ENCODE measurements around the gene ALDH3B2. TPM values are rescaled to one million over a fixed set of nuclear protein-coding genes. Genes with fewer than 3 reads are reported as not detected.
"Not testable (repeated sequence)": the region's sequence is repeated elsewhere in the genome, so short reads cannot be mapped to it uniquely, and the experiment has no call there.

ALDH3B2 gene
- total RNA-seq, 1 experiment from 2014 or later: not detected

DNA sequence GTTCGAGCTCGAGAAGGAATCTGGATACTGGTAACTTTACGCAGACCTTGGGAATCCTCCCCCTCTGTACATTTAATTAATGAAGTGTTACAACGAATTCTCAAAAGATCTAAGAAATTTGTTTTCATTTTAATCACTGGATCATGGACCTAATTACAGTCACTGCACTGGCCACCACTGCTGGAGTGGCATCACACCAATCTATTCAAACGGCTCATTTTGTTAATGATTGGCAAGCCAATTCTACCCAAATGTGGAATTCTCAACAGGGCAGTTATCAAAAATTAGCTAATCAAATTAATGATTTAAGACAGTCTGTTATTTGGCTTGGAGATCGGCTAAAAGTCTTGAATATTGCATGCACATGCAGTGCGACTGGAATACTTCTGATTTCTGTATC is 30.1 kb upstream of the ALDH3B2 start:
- BruUV-seq (replicated peaks): no TSS peak
- no peaks in the 10 kb centered on the region for H3K27me3 ChIP-seq (ENCODE audit: control insufficient read depth, insufficient read depth, low read length)
- no peak for ATAC-seq
- DNase-seq (ENCODE audit: low read depth, low spot score): no peak
- ChIA-PET CTCF (no interaction called here), POLR2A (no interaction called here)
- H3K27ac ChIP-seq (ENCODE audit: low read length): no peak overlapping the region
- no peaks in the 10 kb centered on the region for H3K36me3 ChIP-seq (ENCODE audit: control insufficient read depth, insufficient read depth, low read length)
- in situ Hi-C loops (cut with HindIII; ENCODE audit: low pct_unique_long_range_greater_than_20kb, low sequenced_read_pairs) (no loop called here), intact Hi-C loops (cut with micrococcal nuclease; ENCODE audit: unreplicated experiment) (loop anchor here (10.0 kb wide), 1 partner anchor 60 kb away; no protein-coding TSS in a partner anchor)
- H3K4me3 ChIP-seq (ENCODE audit: low read depth in 2 of 2, low read length in 2 of 2): no peak overlapping the region
- TF ChIP-seq, protein P1, sequence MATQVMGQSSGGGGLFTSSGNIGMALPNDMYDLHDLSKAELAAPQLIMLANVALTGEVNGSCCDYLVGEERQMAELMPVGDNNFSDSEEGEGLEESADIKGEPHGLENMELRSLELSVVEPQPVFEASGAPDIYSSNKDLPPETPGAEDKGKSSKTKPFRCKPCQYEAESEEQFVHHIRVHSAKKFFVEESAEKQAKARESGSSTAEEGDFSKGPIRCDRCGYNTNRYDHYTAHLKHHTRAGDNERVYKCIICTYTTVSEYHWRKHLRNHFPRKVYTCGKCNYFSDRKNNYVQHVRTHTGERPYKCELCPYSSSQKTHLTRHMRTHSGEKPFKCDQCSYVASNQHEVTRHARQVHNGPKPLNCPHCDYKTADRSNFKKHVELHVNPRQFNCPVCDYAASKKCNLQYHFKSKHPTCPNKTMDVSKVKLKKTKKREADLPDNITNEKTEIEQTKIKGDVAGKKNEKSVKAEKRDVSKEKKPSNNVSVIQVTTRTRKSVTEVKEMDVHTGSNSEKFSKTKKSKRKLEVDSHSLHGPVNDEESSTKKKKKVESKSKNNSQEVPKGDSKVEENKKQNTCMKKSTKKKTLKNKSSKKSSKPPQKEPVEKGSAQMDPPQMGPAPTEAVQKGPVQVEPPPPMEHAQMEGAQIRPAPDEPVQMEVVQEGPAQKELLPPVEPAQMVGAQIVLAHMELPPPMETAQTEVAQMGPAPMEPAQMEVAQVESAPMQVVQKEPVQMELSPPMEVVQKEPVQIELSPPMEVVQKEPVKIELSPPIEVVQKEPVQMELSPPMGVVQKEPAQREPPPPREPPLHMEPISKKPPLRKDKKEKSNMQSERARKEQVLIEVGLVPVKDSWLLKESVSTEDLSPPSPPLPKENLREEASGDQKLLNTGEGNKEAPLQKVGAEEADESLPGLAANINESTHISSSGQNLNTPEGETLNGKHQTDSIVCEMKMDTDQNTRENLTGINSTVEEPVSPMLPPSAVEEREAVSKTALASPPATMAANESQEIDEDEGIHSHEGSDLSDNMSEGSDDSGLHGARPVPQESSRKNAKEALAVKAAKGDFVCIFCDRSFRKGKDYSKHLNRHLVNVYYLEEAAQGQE (IDR thresholded peaks at IDR 0.05; ENCODE audit: insufficient read depth in 1 of 2, low read depth in 2 of 2, low read length in 1 of 2): no peak
- TF ChIP-seq SIN3A (IDR thresholded peaks at IDR 0.05; ENCODE audit: borderline replicate concordance, insufficient read depth, low read depth, low read length) (no peak), CTCF (IDR thresholded peaks at IDR 0.05) (no peak)
- H3K9me3 ChIP-seq (ENCODE audit: control insufficient read depth, insufficient read depth, low read depth, low read length): no peaks in the 10 kb centered on the region
- peaks cover 2% of the 10 kb centered on the region for H3K4me1 ChIP-seq (ENCODE audit: control insufficient read depth, insufficient read depth, low read length)

- H3K9me3 ChIP-seq (ENCODE audit: control insufficient read depth, insufficient read depth, low read depth, low read length); POLR2A ChIA-PET; H3K36me3 ChIP-seq (ENCODE audit: control insufficient read depth, insufficient read depth, low read length); DNase-seq (ENCODE audit: low read depth, low spot score); H3K27me3 ChIP-seq (ENCODE audit: control insufficient read depth, insufficient read depth, low read length); in situ Hi-C loops (cut with HindIII; ENCODE audit: low pct_unique_long_range_greater_than_20kb, low sequenced_read_pairs); CTCF ChIA-PET; BruUV-seq (replicated peaks); ATAC-seq; H3K4me3 ChIP-seq (ENCODE audit: low read depth in 2 of 2, low read length in 2 of 2); H3K27ac ChIP-seq (ENCODE audit: low read length); H3K4me1 ChIP-seq (ENCODE audit: control insufficient read depth, insufficient read depth, low read length): not testable (repeated sequence)
- intact Hi-C loops (cut with micrococcal nuclease; ENCODE audit: unreplicated experiment): loop anchor here (10.0 kb wide), 1 partner anchor 59 kb away; no protein-coding TSS in a partner anchor
Observed at GRCh38 chr11:67703709-67704108, 29.3 kb upstream of the ALDH3B2 start.

GRCh38 chr11:67700548-67701262 is 26.3 kb upstream of the ALDH3B2 start:
- in situ Hi-C loops (cut with HindIII; ENCODE audit: low pct_unique_long_range_greater_than_20kb, low sequenced_read_pairs) (no loop called here), intact Hi-C loops (cut with micrococcal nuclease; ENCODE audit: unreplicated experiment) (loop anchor here (10.0 kb wide), 1 partner anchor 56 kb away; no protein-coding TSS in a partner anchor)
- DNase-seq (ENCODE audit: low read depth, low spot score) (no peak), ATAC-seq (no peak)
- no TSS peak for BruUV-seq (replicated peaks)
- Histone ChIP-seq H3K4me1 (ENCODE audit: control insufficient read depth, insufficient read depth, low read length) (peaks cover 2% of the 10 kb centered on the region), H3K4me3 (ENCODE audit: low read depth in 2 of 2, low read length in 2 of 2) (no peak overlapping the region), H3K9me3 (ENCODE audit: control insufficient read depth, insufficient read depth, low read depth, low read length) (no peaks in the 10 kb centered on the region), H3K27ac (ENCODE audit: low read length) (no peak overlapping the region), H3K36me3 (ENCODE audit: control insufficient read depth, insufficient read depth, low read length) (no peaks in the 10 kb centered on the region), H3K27me3 (ENCODE audit: control insufficient read depth, insufficient read depth, low read length) (peaks cover 2% of the 10 kb centered on the region; the same call in 1 of the 2 replicates)
- ChIA-PET CTCF (no interaction called here), POLR2A (interaction anchor here (0.6 kb wide), 1 partner anchor 175 kb away, joined by 10 read pairs; no protein-coding TSS in a partner anchor)
- TF ChIP-seq, protein P1 (IDR thresholded peaks at IDR 0.05; ENCODE audit: insufficient read depth in 1 of 2, low read depth in 2 of 2, low read length in 1 of 2): no peak
- TF ChIP-seq POLR2AphosphoS5 (IDR thresholded peaks at IDR 0.05; ENCODE audit: low read depth, low read length): no peak
- TF ChIP-seq CTCF (IDR thresholded peaks at IDR 0.05): no peak
- no peak for TF ChIP-seq SIN3A (IDR thresholded peaks at IDR 0.05; ENCODE audit: borderline replicate concordance, insufficient read depth, low read depth, low read length)
- TF ChIP-seq TCF7L2 (IDR thresholded peaks at IDR 0.05; ENCODE audit: low read depth, low read length): no peak

Data from Panc1 (cell line).